GM23338 (cell line): Measurements from ENCODE around the gene C1QTNF9. TPM values are rescaled to one million over a fixed set of nuclear protein-coding genes. Genes with fewer than 3 reads are reported as not detected.

Experiments
- ATAC-seq: fragments of 200-7000 bp; cut with Tn5 transposase; 3 replicates; pipeline ENCODE4 v1.9.1; 2020
- DNase-seq: peaks from one replicate; pipeline ENCODE4 v3.0.0-alpha.2; 2015; ENCODE audit warnings: low spot score
- H2AFZ ChIP-seq: fragments of 200-600 bp; sonication (generic); 2 replicates; pipeline ENCODE4 v1.8.0; 2016; ENCODE audit warnings: antibody characterized with exemption, mild to moderate bottlenecking, moderate library complexity
- H3F3A ChIP-seq: fragments of 200-600 bp; sonication (generic); replicated peaks from 2 replicates; pipeline ENCODE4 v1.8.0; 2017; ENCODE audit warnings: antibody characterized with exemption, mixed run types, low read depth
- H3K27ac ChIP-seq: fragments of 200-600 bp; sonication (generic); 2 replicates; pipeline ENCODE4 v1.6.1; 2016; ENCODE audit warnings: low read depth
- H3K27me3 ChIP-seq: fragments of 200-600 bp; sonication (generic); 2 replicates; pipeline ENCODE4 v1.8.0; 2016; ENCODE audit warnings: mild to moderate bottlenecking, mixed run types, moderate library complexity; ENCODE audit not compliant: insufficient read depth
- H3K36me3 ChIP-seq: fragments of 200-600 bp; sonication (generic); 2 replicates; pipeline ENCODE4 v1.8.0; 2016; ENCODE audit warnings: mild to moderate bottlenecking; ENCODE audit not compliant: insufficient read depth
- H3K4me1 ChIP-seq: fragments of 200-600 bp; sonication (generic); 2 replicates; pipeline ENCODE4 v1.8.0; 2016; ENCODE audit warnings: mild to moderate bottlenecking, moderate library complexity; ENCODE audit not compliant: insufficient read depth
- H3K4me2 ChIP-seq: fragments of 200-600 bp; sonication (generic); 2 replicates; pipeline ENCODE4 v1.7.1; 2017; ENCODE audit warnings: mixed run types
- H3K4me3 ChIP-seq: fragments of 200-600 bp; sonication (generic); 2 replicates; pipeline ENCODE4 v1.6.1; 2016; ENCODE audit warnings: mixed run types
- H3K79me2 ChIP-seq: fragments of 200-600 bp; sonication (generic); replicated peaks from 2 replicates; pipeline ENCODE4 v1.8.0; 2017; ENCODE audit warnings: mild to moderate bottlenecking; ENCODE audit not compliant: insufficient read depth
- H3K9me2 ChIP-seq: fragments of 200-600 bp; sonication (generic); 2 replicates; pipeline ENCODE4 v1.8.0; 2017; ENCODE audit not compliant: insufficient read depth
- H4K20me1 ChIP-seq: fragments of 200-600 bp; sonication (generic); replicated peaks from 2 replicates; pipeline ENCODE4 v1.8.0; 2017; ENCODE audit warnings: mild to moderate bottlenecking; ENCODE audit not compliant: insufficient read depth
- H3K27ac Mint-ChIP-seq: 2 replicates; pipeline ENCODE4 v1.8.0; 2020; ENCODE audit warnings: inconsistent platforms, mild to moderate bottlenecking, moderate library complexity, mixed read lengths
- H3K27me3 Mint-ChIP-seq: 3 replicates; pipeline ENCODE4 v1.8.0; 2022; ENCODE audit warnings: low read depth, mild to moderate bottlenecking, moderate library complexity, mixed read lengths, inconsistent platforms; ENCODE audit not compliant: insufficient read depth, poor library complexity
- H3K36me3 Mint-ChIP-seq: 3 replicates; pipeline ENCODE4 v1.8.0; 2021; ENCODE audit warnings: low read depth, mild to moderate bottlenecking, inconsistent platforms, moderate library complexity, mixed read lengths
- H3K4me1 Mint-ChIP-seq: 3 replicates; pipeline ENCODE4 v1.8.0; 2020; ENCODE audit warnings: mild to moderate bottlenecking, inconsistent platforms, mixed read lengths
- H3K4me3 Mint-ChIP-seq: 3 replicates; pipeline ENCODE4 v1.8.0; 2021; ENCODE audit warnings: moderate library complexity, mild to moderate bottlenecking, inconsistent platforms, mixed read lengths
- H3K9me3 Mint-ChIP-seq: 3 replicates; pipeline ENCODE4 v1.8.0; 2020; ENCODE audit warnings: moderate library complexity, mild to moderate bottlenecking, inconsistent platforms, mixed read lengths
- CREB1 ChIP-seq: fragments of 250-450 bp; sonication (Bioruptor Pico); IDR thresholded peaks from 2 replicates; pipeline ENCODE4 v1.5.0; 2020; ENCODE audit warnings: low read depth, mild to moderate bottlenecking, moderate library complexity
- EZH2 ChIP-seq: fragments of 200-600 bp; sonication (generic); IDR thresholded peaks from one replicate; pipeline ENCODE4 v1.8.0; 2017; ENCODE audit warnings: antibody characterized with exemption, mild to moderate bottlenecking, low read depth; ENCODE audit not compliant: unreplicated experiment
- EZH2phosphoT487 ChIP-seq: fragments of 200-600 bp; sonication (generic); IDR thresholded peaks from one replicate; pipeline ENCODE4 v1.8.1; 2018; ENCODE audit warnings: antibody characterized with exemption; ENCODE audit not compliant: unreplicated experiment
- ZNF331 ChIP-seq: fragments of 250-450 bp; sonication (Bioruptor Pico); IDR thresholded peaks from 2 replicates; pipeline ENCODE4 v1.5.0; 2020; ENCODE audit warnings: low read depth, mild to moderate bottlenecking, moderate library complexity
- polyA plus RNA-seq: library from polyadenylated mRNA; unstranded; fragments of >200 nt; fragmentation: Nextera tagmentation; extraction: Ambion mirVana; gene quantifications from 2 replicates; pipeline ENCODE4 v1.2.1, GENCODE V29; 2016
- total RNA-seq: library from RNA; depleted of rRNA; stranded (reverse); fragments of >200 nt; shearing (Covaris generic); gene quantifications from 2 replicates; pipeline ENCODE4 v1.2.3, GENCODE V29; 2014
- TF ChIP-seq, protein P1 (sequence below): fragments of 250-450 bp; sonication (Bioruptor Pico); IDR thresholded peaks from 2 replicates; pipeline ENCODE4 v1.5.0; 2020; ENCODE audit warnings: mild to moderate bottlenecking, moderate library complexity
- TF ChIP-seq, protein P2 (sequence below), 2 experiments: fragments of 200-600 bp in 1 of 2; sonication (generic) in 1 of 2; conservative IDR thresholded peaks; 2 replicates each; pipeline versions ENCODE4 v1.5.1 to v1.6.1; 2016 to 2017; ENCODE audit warnings: antibody characterized with exemption in 2 of 2, low read depth in 2 of 2, mild to moderate bottlenecking in 2 of 2, moderate library complexity in 1 of 2

C1QTNF9 gene
- total and polyA plus RNA-seq, 2 experiments from 2014 or later = not detected

DNA sequence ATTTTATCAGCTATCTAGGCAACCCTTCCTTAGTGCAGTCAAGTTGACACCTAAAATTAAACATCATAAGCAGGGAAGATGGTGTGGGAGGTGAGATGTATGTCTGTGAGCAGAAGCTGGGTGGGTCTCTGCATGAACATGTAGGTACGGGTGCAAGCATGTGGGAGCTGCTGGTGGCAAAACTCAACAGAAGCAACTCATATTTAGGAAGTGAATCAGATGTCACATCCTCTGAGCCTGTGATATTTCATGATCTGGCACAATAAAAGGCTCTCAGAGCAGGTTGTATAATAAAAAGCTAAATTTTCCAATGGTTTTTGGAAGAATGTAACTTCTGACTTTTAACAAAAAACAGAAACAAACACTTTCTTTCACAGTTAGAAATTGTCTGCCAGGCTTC is 44.4 kb downstream of the C1QTNF9 start (continued):
- TF ChIP-seq, protein P1, sequence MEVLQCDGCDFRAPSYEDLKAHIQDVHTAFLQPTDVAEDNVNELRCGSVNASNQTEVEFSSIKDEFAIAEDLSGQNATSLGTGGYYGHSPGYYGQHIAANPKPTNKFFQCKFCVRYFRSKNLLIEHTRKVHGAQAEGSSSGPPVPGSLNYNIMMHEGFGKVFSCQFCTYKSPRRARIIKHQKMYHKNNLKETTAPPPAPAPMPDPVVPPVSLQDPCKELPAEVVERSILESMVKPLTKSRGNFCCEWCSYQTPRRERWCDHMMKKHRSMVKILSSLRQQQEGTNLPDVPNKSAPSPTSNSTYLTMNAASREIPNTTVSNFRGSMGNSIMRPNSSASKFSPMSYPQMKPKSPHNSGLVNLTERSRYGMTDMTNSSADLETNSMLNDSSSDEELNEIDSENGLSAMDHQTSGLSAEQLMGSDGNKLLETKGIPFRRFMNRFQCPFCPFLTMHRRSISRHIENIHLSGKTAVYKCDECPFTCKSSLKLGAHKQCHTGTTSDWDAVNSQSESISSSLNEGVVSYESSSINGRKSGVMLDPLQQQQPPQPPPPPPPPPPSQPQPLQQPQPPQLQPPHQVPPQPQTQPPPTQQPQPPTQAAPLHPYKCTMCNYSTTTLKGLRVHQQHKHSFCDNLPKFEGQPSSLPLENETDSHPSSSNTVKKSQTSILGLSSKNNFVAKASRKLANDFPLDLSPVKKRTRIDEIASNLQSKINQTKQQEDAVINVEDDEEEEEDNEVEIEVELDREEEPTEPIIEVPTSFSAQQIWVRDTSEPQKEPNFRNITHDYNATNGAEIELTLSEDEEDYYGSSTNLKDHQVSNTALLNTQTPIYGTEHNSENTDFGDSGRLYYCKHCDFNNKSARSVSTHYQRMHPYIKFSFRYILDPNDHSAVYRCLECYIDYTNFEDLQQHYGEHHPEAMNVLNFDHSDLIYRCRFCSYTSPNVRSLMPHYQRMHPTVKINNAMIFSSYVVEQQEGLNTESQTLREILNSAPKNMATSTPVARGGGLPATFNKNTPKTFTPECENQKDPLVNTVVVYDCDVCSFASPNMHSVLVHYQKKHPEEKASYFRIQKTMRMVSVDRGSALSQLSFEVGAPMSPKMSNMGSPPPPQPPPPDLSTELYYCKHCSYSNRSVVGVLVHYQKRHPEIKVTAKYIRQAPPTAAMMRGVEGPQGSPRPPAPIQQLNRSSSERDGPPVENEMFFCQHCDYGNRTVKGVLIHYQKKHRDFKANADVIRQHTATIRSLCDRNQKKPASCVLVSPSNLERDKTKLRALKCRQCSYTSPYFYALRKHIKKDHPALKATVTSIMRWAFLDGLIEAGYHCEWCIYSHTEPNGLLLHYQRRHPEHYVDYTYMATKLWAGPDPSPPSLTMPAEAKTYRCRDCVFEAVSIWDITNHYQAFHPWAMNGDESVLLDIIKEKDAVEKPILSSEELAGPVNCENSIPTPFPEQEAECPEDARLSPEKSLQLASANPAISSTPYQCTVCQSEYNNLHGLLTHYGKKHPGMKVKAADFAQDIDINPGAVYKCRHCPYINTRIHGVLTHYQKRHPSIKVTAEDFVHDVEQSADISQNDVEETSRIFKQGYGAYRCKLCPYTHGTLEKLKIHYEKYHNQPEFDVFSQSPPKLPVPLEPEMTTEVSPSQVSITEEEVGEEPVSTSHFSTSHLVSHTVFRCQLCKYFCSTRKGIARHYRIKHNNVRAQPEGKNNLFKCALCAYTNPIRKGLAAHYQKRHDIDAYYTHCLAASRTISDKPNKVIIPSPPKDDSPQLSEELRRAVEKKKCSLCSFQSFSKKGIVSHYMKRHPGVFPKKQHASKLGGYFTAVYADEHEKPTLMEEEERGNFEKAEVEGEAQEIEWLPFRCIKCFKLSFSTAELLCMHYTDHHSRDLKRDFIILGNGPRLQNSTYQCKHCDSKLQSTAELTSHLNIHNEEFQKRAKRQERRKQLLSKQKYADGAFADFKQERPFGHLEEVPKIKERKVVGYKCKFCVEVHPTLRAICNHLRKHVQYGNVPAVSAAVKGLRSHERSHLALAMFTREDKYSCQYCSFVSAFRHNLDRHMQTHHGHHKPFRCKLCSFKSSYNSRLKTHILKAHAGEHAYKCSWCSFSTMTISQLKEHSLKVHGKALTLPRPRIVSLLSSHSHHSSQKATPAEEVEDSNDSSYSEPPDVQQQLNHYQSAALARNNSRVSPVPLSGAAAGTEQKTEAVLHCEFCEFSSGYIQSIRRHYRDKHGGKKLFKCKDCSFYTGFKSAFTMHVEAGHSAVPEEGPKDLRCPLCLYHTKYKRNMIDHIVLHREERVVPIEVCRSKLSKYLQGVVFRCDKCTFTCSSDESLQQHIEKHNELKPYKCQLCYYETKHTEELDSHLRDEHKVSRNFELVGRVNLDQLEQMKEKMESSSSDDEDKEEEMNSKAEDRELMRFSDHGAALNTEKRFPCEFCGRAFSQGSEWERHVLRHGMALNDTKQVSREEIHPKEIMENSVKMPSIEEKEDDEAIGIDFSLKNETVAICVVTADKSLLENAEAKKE (CRISPR knock-in tag) = no peak
- TF ChIP-seq CREB1 (CRISPR knock-in tag) (no peak), ZNF331 (CRISPR knock-in tag) (no peak), EZH2 (no peak)
- TF ChIP-seq, protein P2, sequence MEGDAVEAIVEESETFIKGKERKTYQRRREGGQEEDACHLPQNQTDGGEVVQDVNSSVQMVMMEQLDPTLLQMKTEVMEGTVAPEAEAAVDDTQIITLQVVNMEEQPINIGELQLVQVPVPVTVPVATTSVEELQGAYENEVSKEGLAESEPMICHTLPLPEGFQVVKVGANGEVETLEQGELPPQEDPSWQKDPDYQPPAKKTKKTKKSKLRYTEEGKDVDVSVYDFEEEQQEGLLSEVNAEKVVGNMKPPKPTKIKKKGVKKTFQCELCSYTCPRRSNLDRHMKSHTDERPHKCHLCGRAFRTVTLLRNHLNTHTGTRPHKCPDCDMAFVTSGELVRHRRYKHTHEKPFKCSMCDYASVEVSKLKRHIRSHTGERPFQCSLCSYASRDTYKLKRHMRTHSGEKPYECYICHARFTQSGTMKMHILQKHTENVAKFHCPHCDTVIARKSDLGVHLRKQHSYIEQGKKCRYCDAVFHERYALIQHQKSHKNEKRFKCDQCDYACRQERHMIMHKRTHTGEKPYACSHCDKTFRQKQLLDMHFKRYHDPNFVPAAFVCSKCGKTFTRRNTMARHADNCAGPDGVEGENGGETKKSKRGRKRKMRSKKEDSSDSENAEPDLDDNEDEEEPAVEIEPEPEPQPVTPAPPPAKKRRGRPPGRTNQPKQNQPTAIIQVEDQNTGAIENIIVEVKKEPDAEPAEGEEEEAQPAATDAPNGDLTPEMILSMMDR (conservative IDR thresholded peaks at IDR 0.05; ENCODE audit: low read depth in 2 of 2) = no peak

DNA sequence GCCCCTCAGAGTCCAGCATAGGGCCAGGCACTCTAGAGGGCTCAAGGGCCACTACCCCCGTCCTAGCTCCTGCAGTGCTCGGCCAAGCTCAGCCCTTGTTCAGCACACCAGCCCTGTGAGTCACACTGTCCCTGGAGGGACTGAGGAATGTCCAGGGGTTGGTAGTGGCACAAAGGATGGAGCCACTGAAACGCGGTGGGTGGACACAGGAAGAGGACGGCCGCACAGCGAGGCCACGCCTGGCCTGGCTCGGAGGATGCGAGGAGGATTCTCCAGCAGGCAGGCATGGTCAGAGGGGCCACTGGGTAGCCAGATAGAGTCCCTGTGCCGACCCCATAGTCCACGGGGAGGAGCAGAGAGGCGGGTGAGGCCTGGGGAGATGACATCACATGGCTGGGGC is 45.7 kb downstream of the C1QTNF9 start:
- H3F3A ChIP-seq = peaks cover 9% of the 10 kb centered on the region; the same call in 1 of the 2 replicates
- DNase-seq (no peak), ATAC-seq (no peak)
- no peaks in the 10 kb centered on the region for H3K79me2 ChIP-seq
- H3K4me1 ChIP-seq = no peaks in the 10 kb centered on the region
- no peak overlapping the region for H2AFZ ChIP-seq
- no peak overlapping the region for H3K4me3 Mint-ChIP-seq
- H3K4me1 Mint-ChIP-seq = peaks cover 3% of the 10 kb centered on the region; the same call in 1 of the 3 replicates
- H3K36me3 ChIP-seq = no peaks in the 10 kb centered on the region
- H3K27ac ChIP-seq = no peak overlapping the region
- no peak overlapping the region for H3K4me3 ChIP-seq
- H4K20me1 ChIP-seq = no peaks in the 10 kb centered on the region
- no peaks in the 10 kb centered on the region for H3K9me2 ChIP-seq
- H3K4me2 ChIP-seq = no peak overlapping the region
- H3K27me3 ChIP-seq = no peaks in the 10 kb centered on the region
- H3K27me3 Mint-ChIP-seq = peaks cover 5% of the 10 kb centered on the region
- no peak overlapping the region for H3K27ac Mint-ChIP-seq
- H3K9me3 Mint-ChIP-seq = peaks cover 2% of the 10 kb centered on the region; the same call in 2 of the 3 replicates
- no peaks in the 10 kb centered on the region for H3K36me3 Mint-ChIP-seq
- TF ChIP-seq, protein P2 (conservative IDR thresholded peaks at IDR 0.05; ENCODE audit: low read depth in 2 of 2) = no peak
- no peak for TF ChIP-seq EZH2phosphoT487
